IPS DF 6.9 (cell line): ENCODE data around the gene ARHGAP30.

Experiments
- DNase-seq: peaks from one replicate; pipeline ENCODE4 v3.0.0-alpha.2; 2013; ENCODE audit warnings: low read depth, low spot score
- H3K27ac ChIP-seq: one replicate; pipeline ENCODE4 v1.5.1; 2013; ENCODE audit warnings: low read length, control low read depth
- H3K27me3 ChIP-seq: 2 replicates; pipeline ENCODE4 v1.6.1; 2013; ENCODE audit warnings: mild to moderate bottlenecking, low read length; ENCODE audit not compliant: control insufficient read depth, insufficient read depth
- H3K36me3 ChIP-seq: 2 replicates; pipeline ENCODE4 v1.6.1; 2013; ENCODE audit warnings: low read length; ENCODE audit not compliant: control insufficient read depth, insufficient read depth
- H3K4me1 ChIP-seq: 2 replicates; pipeline ENCODE4 v1.6.1; 2013; ENCODE audit warnings: low read length; ENCODE audit not compliant: control insufficient read depth, insufficient read depth
- H3K4me3 ChIP-seq: 2 replicates; pipeline ENCODE4 v1.5.1; 2013; ENCODE audit warnings: mild to moderate bottlenecking, low read length
- H3K9me3 ChIP-seq: 2 replicates; pipeline ENCODE4 v1.6.1; 2013; ENCODE audit warnings: low read length, inconsistent platforms; ENCODE audit not compliant: control insufficient read depth, insufficient read depth
- WGBS: extraction: QIAGEN DNeasy Blood & Tissue Kit; methylation state at CpG from one replicate; pipeline ENCODE4 v1.1.7; 2013; ENCODE audit warnings: mixed read lengths, missing lambda C conversion rate; ENCODE audit not compliant: insufficient read length, insufficient coverage; 5-methylcytosine and 5-hydroxymethylcytosine counted together

ARHGAP30 gene

GRCh38 chr1:161009602-161010211 is 60.0 kb downstream of the ARHGAP30 start:
- Histone ChIP-seq H3K4me3 (no peak overlapping the region), H3K4me1 (peaks cover 5% of the 10 kb centered on the region), H3K27ac (no peak overlapping the region), H3K27me3 (no peaks in the 10 kb centered on the region), H3K9me3 (peaks cover 2% of the 10 kb centered on the region; the same call in 1 of the 2 replicates), H3K36me3 (no peaks in the 10 kb centered on the region; the same call in 1 of the 2 replicates)
- no CpG with 5 or more reads among the region's 7 CpGs for WGBS
- no peak for DNase-seq

- H3K4me3 ChIP-seq = no peak overlapping the region
- no CpG with 5 or more reads among the region's 4 CpGs for WGBS
- no peak overlapping the region for H3K27ac ChIP-seq
- H3K4me1 ChIP-seq = peaks cover 5% of the 10 kb centered on the region
- H3K27me3 ChIP-seq = no peaks in the 10 kb centered on the region
- H3K36me3 ChIP-seq = no peaks in the 10 kb centered on the region; the same call in 1 of the 2 replicates
- no peak for DNase-seq
- H3K9me3 ChIP-seq = peaks cover 2% of the 10 kb centered on the region; the same call in 1 of the 2 replicates
Measured at GRCh38 chr1:161008869-161009510, 60.7 kb downstream of the ARHGAP30 start.

GRCh38 chr1:161007369-161007768 is 62.3 kb downstream of the ARHGAP30 start:
- no peak overlapping the region for H3K27ac ChIP-seq
- no peak overlapping the region for H3K4me3 ChIP-seq
- DNase-seq = no peak
- peaks cover 2% of the 10 kb centered on the region; the same call in 1 of the 2 replicates for H3K9me3 ChIP-seq
- no peaks in the 10 kb centered on the region for H3K27me3 ChIP-seq
- no peaks in the 10 kb centered on the region; the same call in 1 of the 2 replicates for H3K36me3 ChIP-seq
- peaks cover 1% of the 10 kb centered on the region; the same call in 1 of the 2 replicates for H3K4me1 ChIP-seq
- no CpG with 5 or more reads among the region's 2 CpGs for WGBS

GRCh38 chr1:161006563-161006962 is 63.1 kb downstream of the ARHGAP30 start:
- H3K36me3 ChIP-seq = no peaks in the 10 kb centered on the region; the same call in 1 of the 2 replicates
- H3K9me3 ChIP-seq = peaks cover 2% of the 10 kb centered on the region; the same call in 1 of the 2 replicates
- WGBS = no CpG with 5 or more reads among the region's 8 CpGs
- no peak overlapping the region for H3K4me3 ChIP-seq
- peaks cover 1% of the 10 kb centered on the region; the same call in 1 of the 2 replicates for H3K4me1 ChIP-seq
- DNase-seq = no peak
- no peak overlapping the region for H3K27ac ChIP-seq
- H3K27me3 ChIP-seq = no peaks in the 10 kb centered on the region

- H3K9me3 ChIP-seq = no peaks in the 10 kb centered on the region
- DNase-seq = no peak
- H3K36me3 ChIP-seq = peaks cover 30% of the 10 kb centered on the region
- peaks cover under 1% of the 10 kb centered on the region; the same call in 1 of the 2 replicates for H3K4me1 ChIP-seq
- no peaks in the 10 kb centered on the region for H3K27me3 ChIP-seq
- no peak overlapping the region for H3K27ac ChIP-seq
- no peak overlapping the region for H3K4me3 ChIP-seq
- no CpG with 5 or more reads among the region's 5 CpGs for WGBS
Measured at GRCh38 chr1:161001525-161001924, 68.2 kb downstream of the ARHGAP30 start.

GRCh38 chr1:161000736-161001480 is 68.8 kb downstream of the ARHGAP30 start:
- WGBS = no CpG with 5 or more reads among the region's 11 CpGs
- Histone ChIP-seq H3K4me1 (no peaks in the 10 kb centered on the region), H3K27me3 (no peaks in the 10 kb centered on the region), H3K4me3 (no peak overlapping the region), H3K36me3 (peaks cover 30% of the 10 kb centered on the region), H3K27ac (no peak overlapping the region), H3K9me3 (no peaks in the 10 kb centered on the region)
- no peak for DNase-seq

GRCh38 chr1:160999376-160999775 is 70.3 kb downstream of the ARHGAP30 start:
- no peaks in the 10 kb centered on the region for H3K27me3 ChIP-seq
- DNase-seq = no peak
- no peaks in the 10 kb centered on the region for H3K4me1 ChIP-seq
- H3K36me3 ChIP-seq = peaks cover 30% of the 10 kb centered on the region
- H3K27ac ChIP-seq = no peak overlapping the region
- no peaks in the 10 kb centered on the region for H3K9me3 ChIP-seq
- H3K4me3 ChIP-seq = no peak overlapping the region
- WGBS = no CpG with 5 or more reads among the region's 5 CpGs

- Histone ChIP-seq H3K27ac (no peak overlapping the region), H3K9me3 (no peaks in the 10 kb centered on the region), H3K27me3 (no peaks in the 10 kb centered on the region; the same call in 1 of the 2 replicates), H3K4me3 (no peak overlapping the region), H3K4me1 (no peaks in the 10 kb centered on the region), H3K36me3 (peaks cover 30% of the 10 kb centered on the region)
- DNase-seq = no peak
- no CpG with 5 or more reads among the region's 1 CpG for WGBS
Measured at GRCh38 chr1:160997323-160998038, 72.2 kb downstream of the ARHGAP30 start.
